Prostate gland (tissue), 2 donors: ENCODE data around the gene GPAM.

Experiments used
- CTCF ChIP-seq, 4 experiments: fragments of 200-600 bp in 2 of 4; fragments of 450-650 bp in 2 of 4; sonication (generic) in 2 of 4; IDR thresholded peaks; 1 replicate in 3 of 4; 2 replicates in 1 of 4; pipeline ENCODE4 v1.5.1; 2016 to 2019; ENCODE audit warnings: antibody characterized with exemption in 4 of 4, mild to moderate bottlenecking in 2 of 4, moderate library complexity in 2 of 4
- POLR2A ChIP-seq: fragments of 450-650 bp; IDR thresholded peaks from one replicate; pipeline ENCODE4 v1.6.1; 2016; ENCODE audit warnings: antibody characterized with exemption, mild to moderate bottlenecking

- TF ChIP-seq CTCF (IDR thresholded peaks at IDR 0.05) (no peak), POLR2A (no peak)
Observed at GRCh38 chr10:112195224-112195623, 11.7 kb upstream of the GPAM start.
